Measurements from ENCODE around the gene BICC1. TPM values are rescaled to one million over a fixed set of nuclear protein-coding genes. Genes with fewer than 3 reads are reported as not detected.

The BICC1 gene
- total RNA-seq, 4 donors from 2014 or later, result 9.3 to 20.8 (median 12.5) TPM

DNA sequence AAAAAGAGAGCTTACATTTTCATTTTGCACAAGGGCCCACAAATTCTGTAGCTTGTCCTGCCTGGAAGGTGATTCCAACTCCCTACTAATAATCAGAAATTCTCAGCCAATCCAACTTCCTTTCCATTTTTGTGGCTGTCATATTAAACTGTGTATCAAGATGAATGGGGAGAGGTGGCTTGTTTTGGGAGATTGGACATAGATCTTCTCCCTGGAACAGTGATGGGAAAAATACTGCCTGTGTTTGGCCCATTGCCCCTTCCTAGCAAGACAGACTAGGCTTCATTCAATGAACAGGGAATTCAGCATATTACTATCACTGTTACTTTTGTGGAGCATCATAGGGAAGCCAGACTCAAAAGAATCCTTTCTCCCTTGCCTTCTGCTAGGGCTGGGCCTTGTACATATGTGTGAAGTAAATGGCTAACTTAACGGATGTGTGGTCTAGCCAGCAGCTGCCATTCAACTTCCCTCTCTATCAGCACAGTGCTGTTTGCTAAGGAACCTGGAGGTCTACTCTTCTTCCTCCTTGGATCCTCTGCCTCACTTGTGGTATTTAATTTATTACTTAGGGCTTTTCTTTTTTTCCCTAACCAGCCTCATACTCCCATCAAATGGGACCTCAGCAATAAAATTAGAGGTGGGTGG, 326.0 kb downstream of the BICC1 start:
- WGBS, 2 donors, result 85% methylated on average over 1 of the region's 1 CpG
- H3K4me1 ChIP-seq, result peaks cover 10 to 13% of the 10 kb centered on the region in 2 donors

DNA sequence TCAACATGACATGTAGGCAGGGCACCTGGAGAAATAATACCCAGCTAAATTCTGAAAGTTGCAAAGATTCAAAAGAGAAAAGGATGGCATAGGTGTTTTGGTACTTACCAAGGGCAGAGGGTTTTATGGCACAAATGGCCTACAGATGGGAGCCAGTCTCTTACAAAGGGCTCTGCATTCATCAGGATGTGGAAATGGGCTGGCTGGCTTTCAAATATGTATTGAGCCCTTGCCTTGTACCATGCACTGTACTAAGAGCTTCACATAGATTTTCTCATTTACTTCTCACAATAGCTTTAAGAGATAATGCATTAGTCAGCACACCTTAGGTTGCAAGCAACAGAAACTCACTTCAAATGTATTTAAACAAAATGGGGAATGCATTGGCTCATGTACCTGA, 327.1 kb downstream of the BICC1 start:
- TF ChIP-seq CTCF (IDR thresholded peaks at IDR 0.05) (no peak), POLR2A (IDR thresholded peaks at IDR 0.05) (no peak)
- Histone ChIP-seq H3K27ac (no peak overlapping the region), H3K27me3 (no peaks in the 10 kb centered on the region), H3K4me1 (peaks cover under 1 to 4% of the 10 kb centered on the region in 2 donors), H3K9me3 (no peaks in the 10 kb centered on the region), H3K4me3 (replicated peaks in 1 of 3) (no peak overlapping the region), H3K36me3 (no peaks in the 10 kb centered on the region)
- intact Hi-C loops (cut with DNase I), result no loop called here
- no peak for DNase-seq

More for the DNA sequence above, 326.0 kb downstream of the BICC1 start:
- Histone ChIP-seq H3K4me3 (replicated peaks in 1 of 3) (no peak overlapping the region), H3K36me3 (no peaks in the 10 kb centered on the region), H3K27me3 (no peaks in the 10 kb centered on the region), H3K9me3 (no peaks in the 10 kb centered on the region), H3K27ac (no peak overlapping the region)
- no peak for DNase-seq
- intact Hi-C loops (cut with DNase I), result no loop called here
- TF ChIP-seq POLR2A (IDR thresholded peaks at IDR 0.05) (no peak), CTCF (IDR thresholded peaks at IDR 0.05) (no peak)

GRCh38 chr10:58840840-58841435, 328.3 kb downstream of the BICC1 start:
- intact Hi-C loops (cut with DNase I), result no loop called here
- H3K4me1 ChIP-seq, result no peaks in the 10 kb centered on the region
- no peaks in the 10 kb centered on the region for H3K36me3 ChIP-seq
- DNase-seq, result no peak
- 94 to 96% methylated on average over 1 of the region's 1 CpG for WGBS, 2 donors
- H3K27ac ChIP-seq, result no peak overlapping the region
- no peak overlapping the region for H3K4me3 ChIP-seq (replicated peaks in 1 of 3)
- TF ChIP-seq POLR2A (IDR thresholded peaks at IDR 0.05) (no peak), CTCF (IDR thresholded peaks at IDR 0.05) (no peak)
- H3K27me3 ChIP-seq, result no peaks in the 10 kb centered on the region
- no peaks in the 10 kb centered on the region for H3K9me3 ChIP-seq

GRCh38 chr10:58842860-58843376, 330.2 kb downstream of the BICC1 start:
- intact Hi-C loops (cut with DNase I), result no loop called here
- WGBS, 2 donors, result 89 to 91% methylated on average over 4 of the region's 4 CpGs
- DNase-seq, result no peak
- H3K4me3 ChIP-seq (replicated peaks in 1 of 3), result no peak overlapping the region
- no peaks in the 10 kb centered on the region for H3K9me3 ChIP-seq
- TF ChIP-seq CTCF (IDR thresholded peaks at IDR 0.05) (no peak), POLR2A (IDR thresholded peaks at IDR 0.05) (no peak)
- no peaks in the 10 kb centered on the region for H3K36me3 ChIP-seq
- no peaks in the 10 kb centered on the region for H3K27me3 ChIP-seq
- H3K4me1 ChIP-seq, result no peaks in the 10 kb centered on the region
- H3K27ac ChIP-seq, result no peak overlapping the region

GRCh38 chr10:58843760-58844159, 331.1 kb downstream of the BICC1 start:
- Histone ChIP-seq H3K27me3 (no peaks in the 10 kb centered on the region), H3K4me1 (no peaks in the 10 kb centered on the region), H3K4me3 (replicated peaks in 1 of 3) (no peak overlapping the region), H3K9me3 (no peaks in the 10 kb centered on the region), H3K27ac (no peak overlapping the region), H3K36me3 (no peaks in the 10 kb centered on the region)
- intact Hi-C loops (cut with DNase I), result no loop called here
- no peak for TF ChIP-seq POLR2A (IDR thresholded peaks at IDR 0.05)
- TF ChIP-seq CTCF (IDR thresholded peaks at IDR 0.05), result no peak
- WGBS, 2 donors, result 94 to 98% methylated on average over 4 of the region's 4 CpGs
- DNase-seq, result no peak

Data from thyroid gland (tissue), 4 donors.